Left hindlimb (tissue), 1 donor: ENCODE results near the gene TUBB6.

Experiments
- DNase-seq: peaks from one replicate; pipeline ENCODE4 v3.0.0-alpha.2; 2018

The TUBB6 gene

DNA sequence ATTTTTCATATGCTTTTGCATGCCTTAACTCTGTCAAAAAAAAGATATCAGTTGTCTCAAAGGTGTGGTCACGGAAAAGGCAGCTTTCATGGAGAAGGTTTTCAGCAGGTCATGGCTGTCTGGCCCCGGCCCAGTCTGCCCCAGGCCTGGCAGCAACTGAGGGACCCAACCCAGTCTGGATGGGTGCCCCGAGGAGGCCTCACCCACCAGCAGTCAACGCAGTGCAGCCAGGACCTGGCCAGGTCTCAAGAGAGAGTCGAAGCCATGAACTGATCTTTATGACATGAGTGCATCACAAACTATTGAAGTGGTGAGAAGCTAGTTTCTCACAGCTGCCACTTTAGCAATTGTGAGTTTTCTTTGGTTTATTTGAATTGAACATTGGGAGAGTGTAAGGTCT, 7.9 kb downstream of the TUBB6 start:
- no peak for DNase-seq

DNA sequence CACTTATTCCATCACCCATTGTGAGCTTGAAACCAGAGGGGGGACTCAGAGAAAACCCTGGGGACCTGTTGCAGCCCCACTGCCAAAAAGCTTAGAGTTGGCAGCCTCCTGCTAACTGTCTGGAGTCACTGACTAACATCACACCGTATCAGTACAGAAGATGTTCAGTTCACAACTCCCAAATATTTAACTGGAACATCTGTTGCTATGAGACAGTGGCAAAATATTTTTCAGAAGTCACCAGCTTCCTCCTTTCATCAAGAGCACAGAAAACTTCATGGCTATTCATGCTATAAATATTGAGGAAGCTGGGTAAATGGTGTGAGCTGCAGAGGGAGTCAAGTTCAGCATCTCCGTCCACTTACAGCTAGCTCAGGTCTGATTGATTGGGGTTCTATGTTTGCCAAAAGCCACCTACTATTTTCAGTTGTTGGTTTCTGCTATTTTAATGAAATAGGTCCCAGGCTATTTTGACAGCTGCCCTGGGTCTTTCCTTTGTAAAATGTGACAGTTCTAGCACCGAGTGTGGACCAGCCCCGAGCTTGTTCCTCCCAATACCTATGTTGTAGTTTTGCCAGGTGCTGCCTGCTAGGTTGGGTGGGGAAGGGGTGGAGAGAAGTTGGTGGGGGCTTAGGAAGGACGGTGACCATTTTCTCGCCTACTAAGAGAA, 9.8 kb downstream of the TUBB6 start:
- DNase-seq, result no peak

DNA sequence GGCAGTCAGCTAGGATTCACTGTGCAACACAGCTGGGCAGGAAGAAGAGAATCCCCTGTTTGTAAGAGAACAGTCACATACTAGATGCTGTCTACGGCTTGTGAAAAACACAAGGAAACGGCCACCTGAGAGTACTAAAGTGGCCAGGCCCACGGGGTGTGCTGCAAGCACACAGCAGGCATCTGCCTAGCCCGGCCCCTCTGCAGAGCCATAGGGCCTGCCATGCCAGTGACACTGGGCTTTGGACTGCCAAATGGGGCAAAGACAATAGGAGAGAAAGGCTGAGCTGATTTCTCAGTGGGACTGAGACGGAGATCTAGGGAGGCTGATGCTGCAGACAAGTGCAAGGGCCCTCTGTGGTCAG, 10.3 kb downstream of the TUBB6 start:
- no peak for DNase-seq

DNA sequence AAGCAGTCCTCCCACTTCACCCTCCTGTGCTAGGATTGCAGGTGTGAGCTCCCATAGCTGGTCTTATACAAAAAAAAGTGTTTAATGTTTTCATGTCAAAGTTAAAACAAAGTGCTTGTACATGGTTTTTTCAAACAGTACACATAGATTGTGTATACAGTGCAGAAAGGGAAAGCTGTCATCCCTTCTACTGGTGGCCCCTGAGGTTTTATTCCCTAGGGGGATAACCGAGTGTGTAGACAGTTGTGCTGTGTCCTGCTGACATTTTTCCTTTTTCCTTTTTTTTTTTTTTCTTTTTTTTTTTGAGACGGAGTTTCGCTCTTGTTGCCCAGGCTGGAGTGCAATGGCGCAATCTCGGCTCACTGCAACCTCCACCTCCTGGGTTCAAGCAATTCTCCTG, 10.8 kb downstream of the TUBB6 start:
- DNase-seq, result no peak

DNA sequence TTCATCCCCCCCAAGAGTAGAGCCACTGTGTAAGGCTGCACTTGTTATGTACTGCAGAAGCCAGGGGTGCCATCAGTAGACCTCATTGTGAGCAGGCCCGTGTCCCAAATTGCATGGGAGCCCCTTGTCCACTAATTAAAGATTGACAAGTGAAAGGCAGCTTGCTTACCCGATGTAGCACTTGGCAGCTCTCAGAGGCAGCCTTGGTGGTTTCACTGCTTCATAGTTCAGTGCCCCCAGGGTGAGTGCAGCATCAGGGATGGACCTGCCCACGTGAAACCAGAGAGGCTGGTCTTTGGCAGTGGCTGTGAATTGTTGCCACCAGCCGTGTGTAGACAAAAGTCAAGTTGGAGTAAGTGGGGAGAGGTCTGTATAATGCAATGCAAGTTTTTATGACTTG, 13.3 kb downstream of the TUBB6 start:
- no peak for DNase-seq

DNA sequence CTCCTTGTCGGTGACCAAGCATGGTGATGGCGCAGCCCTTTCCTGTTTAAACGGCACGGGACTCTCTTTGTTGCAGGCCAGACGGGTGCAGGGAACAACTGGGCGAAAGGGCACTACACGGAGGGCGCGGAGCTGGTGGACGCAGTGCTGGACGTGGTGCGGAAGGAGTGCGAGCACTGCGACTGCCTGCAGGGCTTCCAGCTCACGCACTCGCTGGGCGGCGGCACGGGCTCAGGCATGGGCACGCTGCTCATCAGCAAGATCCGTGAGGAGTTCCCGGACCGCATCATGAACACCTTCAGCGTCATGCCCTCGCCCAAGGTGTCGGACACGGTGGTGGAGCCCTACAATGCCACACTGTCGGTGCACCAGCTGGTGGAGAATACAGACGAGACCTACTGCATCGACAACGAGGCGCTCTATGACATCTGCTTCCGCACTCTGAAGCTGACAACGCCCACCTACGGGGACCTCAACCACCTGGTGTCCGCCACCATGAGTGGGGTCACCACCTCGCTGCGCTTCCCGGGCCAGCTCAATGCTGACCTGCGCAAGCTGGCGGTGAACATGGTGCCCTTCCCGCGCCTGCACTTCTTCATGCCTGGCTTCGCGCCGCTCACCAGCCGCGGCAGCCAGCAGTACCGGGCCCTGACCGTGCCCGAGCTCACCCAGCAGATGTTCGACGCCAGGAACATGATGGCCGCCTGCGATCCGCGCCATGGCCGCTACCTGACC, 17.1 kb downstream of the TUBB6 start:
- no peak for DNase-seq

DNA sequence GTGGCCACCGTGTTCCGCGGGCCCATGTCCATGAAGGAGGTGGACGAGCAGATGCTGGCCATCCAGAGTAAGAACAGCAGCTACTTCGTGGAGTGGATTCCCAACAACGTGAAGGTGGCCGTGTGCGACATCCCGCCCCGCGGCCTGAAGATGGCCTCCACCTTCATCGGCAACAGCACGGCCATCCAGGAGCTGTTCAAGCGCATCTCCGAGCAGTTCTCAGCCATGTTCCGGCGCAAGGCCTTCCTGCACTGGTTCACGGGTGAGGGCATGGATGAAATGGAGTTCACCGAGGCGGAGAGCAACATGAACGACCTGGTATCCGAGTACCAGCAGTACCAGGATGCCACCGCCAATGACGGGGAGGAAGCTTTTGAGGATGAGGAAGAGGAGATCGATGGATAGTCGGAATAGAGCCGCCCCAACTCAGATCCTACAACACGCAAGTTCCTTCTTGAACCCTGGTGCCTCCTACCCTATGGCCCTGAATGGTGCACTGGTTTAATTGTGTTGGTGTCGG, 17.7 kb downstream of the TUBB6 start:
- DNase-seq, result no peak

DNA sequence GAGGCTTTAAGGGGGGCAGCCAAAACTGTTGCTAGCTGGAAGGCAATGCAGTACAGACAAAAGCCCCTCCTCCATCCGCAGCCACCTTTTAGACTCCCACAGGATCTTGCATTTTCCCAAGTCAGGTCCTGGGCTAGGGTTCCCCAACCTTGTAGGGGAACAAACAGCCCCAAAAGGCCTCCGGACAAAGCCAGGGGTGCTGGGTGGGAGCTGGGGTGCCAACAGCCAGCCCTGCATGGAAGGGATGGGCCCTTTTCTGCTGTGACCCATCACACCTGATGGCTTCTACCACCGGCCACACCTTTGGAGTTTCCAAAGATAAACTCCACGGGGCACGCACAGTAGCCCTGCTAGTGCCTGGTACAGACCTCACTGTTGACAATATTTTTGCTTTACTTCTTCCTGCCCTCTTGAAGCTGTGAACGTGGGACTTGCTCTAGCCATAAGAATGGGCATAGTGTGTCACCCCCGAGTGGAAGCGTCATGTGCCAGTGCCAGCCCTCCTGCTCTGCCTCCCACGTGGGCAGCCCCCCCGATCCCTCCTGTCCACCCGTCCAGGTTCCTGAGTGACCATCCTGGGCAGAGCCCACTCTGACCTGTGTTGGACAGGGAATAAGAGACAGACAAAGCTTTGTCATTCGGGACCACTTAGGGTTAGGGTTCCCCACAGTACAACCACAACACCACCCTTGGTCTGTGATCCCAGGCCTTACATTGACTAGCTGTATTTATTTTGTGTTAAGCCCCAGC, 18.8 kb downstream of the TUBB6 start:
- DNase-seq, result no peak

DNA sequence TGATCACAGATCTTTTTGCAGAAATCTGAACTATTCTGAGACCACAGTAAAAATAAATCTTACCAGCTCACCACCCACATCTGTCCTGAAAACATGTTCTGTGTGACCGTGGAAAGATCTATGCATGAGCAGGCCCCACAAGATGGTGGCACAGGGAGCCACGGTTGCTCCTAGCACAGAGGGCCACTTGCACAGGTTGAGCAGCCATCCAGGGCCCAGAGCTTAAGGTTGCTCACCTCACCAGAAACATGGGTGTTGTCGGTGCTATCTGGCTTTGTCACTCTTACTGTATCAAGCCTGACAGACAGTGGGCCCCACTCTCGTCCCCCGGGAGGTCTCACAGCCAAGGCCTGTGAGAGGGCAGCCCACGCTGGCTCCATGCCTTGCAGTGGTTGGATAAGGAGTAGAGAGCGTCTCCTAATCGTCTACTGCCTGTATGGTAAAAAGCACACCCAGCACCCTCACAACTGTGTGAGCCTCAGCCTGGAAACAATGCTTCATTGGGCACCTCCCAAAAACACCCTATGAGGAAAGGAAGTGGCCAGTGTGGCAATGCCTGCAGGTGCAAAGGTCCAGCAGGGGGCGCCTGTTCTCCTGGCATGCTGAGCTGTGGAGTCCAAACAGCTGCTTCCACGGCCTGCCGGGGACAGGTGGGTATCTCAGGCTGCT, 19.6 kb downstream of the TUBB6 start:
- peak; percentile 68 for DNase-seq

DNA sequence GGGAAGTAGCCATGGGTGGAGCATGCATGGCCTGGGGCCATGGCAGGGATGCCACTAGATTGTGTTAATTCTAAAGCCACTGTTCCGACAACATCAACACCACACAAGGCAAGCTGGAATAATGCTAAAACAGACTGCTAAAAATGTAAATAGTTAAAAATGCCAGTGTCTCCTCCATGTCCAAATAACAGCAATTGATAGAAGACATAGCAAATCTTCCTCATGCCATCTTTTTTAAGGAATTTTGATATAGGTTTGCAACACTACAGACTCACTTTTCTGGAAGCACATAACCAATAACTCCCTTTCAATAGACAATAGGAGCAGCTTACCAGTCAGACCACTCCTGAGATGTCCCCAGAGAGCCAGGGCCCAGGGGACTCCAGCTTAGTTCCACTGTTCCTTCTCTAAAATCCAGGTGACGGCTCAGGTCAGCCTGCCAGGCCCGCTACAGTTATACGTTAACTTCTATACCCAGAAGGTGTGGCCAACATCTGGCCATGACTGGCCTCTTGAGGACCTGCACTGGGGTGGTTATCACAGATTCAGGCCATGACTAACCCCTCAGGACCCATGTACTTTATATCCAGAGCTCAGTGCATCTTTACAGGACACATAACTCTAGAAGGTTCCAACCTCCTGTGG, 20.3 kb downstream of the TUBB6 start:
- DNase-seq, result no peak

DNA sequence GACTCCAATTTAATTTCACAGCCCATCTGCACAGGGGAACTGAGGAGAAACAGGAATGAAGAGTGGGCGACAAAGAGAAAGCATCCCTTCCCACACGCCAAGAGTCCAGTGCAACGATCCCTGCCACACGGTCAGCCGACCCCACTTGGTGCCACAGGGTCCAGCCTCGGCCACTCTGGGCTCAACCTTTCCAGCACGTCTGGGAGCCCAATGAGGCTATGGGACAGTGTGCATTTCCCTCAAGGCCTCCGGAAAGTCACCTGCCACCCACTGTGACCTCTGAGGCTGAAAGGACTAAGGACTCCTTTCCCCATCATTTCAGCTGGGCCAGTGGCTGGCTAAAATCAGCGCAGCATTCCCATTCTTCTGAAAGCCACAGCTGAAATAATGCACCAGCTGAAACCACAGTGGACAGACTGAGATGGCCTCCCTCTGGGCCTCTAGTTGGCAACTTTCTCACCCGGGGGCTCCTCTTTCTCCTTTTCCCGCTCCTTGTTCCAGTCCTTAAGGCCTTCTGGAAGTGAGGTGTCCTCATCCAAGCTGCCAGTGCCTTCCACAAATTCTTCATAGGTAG, 21.2 kb downstream of the TUBB6 start:
- no peak for DNase-seq

DNA sequence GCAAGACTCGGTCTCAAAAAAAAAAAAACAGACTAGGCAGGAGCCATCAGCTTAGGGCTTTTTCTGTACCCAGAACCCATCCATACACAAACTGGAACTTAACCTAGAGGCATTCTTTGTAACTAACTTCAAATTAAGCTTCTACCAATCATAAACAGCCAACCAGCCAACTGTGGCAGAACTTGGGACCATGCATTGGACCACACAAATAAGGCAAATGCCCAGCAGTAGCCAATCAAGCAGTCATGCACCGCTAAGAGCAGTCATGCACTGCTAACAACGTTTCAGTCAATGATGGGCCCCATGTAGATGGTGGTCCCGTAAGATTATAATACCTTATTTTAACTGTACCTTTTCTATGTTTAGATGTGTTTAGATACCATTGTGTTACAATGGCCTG, 22.7 kb downstream of the TUBB6 start:
- no peak for DNase-seq

DNA sequence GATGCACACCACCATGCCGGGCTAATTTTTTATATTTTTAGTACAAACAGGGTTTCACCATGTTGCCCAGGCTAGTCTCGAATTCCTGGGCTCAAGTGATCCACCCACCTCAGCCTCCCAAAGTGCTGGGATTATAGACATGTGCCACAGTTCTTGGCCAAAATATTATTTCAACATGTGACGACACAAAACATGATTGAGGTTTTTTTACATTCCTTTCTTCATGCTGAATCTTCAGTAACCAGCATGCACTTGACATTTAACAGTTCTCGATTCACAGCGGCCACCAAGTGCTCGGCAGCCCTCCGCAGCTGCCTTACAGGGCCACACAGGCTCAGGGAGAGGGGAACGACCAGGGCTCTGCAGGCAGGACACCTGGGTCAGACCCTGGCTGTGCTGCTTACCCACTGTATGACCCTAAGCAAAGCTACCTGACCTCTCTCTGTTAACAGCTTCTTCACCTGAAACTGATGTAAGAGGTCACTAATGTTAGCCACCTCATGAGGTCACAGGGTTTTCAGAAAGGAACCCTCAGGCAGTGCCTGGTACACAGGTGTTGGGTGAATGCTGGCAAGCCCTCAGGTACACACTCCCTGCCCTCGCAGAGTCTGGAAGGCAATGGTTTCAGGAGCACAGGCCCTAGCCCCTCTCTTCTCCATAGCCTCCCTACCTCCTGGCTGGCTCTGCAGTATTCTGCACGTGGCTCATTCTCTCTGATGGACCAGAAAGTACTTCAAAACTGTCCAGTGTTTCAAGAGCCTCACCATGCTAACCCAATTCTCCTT, 25.7 kb downstream of the TUBB6 start:
- no peak for DNase-seq

DNA sequence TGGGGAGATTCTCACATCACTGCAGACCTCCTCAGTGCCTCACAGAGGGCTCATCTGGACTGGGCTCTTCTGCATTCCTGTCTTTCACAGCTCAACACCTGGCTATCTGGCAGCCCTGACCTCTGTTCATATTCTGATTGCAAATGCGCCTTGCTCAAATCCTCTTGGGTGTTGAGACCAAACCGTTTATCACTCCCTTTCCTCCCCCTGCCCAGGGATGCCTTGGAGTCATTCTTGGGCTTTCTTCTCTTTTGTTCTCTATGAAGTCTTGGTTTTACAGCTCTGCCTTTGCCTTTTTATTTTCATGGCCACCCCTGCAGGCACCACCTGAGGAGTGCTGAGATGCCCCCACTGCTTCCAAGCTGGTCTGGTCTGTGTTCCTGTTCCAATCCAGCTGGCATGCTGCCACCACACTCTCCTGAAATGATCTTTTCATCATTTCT, 26.3 kb downstream of the TUBB6 start:
- DNase-seq, result no peak

DNA sequence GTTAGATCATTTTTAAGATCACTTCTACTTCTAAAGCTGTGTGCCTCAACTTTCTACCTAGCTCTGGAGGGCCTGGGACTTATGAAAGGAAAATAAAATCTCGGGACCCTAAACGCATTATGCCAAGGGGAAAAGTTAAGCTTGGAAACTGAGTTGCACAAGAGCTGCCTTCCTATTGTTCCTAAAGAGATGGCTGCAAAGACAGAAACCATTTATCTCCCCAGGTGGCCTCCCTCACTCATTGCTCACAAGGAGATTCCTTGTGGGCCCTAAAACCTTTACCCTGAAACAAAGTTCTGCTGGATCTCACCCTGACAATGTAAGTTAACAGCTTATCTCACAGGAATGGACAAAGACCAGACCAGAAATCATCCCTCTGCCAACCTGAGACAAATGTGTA, 26.8 kb downstream of the TUBB6 start:
- DNase-seq, result no peak

DNA sequence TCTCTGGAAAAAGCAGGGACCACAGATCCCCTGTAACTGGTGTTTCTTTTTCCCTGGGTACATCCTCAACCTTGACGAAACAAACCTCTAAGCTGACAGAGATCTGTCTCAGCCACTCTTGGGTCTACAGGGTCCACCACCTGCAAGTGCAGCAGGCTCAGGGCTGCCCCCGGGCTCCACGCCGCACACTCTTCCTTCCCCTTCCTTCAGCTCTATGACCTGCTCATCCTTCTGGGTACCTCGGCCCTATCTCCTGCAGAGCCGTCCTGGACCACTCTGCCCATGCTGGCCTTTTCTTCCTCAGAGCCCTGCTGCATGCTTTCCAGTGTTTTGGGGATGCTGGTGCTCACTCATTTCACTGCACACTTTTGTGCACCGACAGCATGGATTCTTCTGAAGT, 27.5 kb downstream of the TUBB6 start:
- DNase-seq, result no peak

DNA sequence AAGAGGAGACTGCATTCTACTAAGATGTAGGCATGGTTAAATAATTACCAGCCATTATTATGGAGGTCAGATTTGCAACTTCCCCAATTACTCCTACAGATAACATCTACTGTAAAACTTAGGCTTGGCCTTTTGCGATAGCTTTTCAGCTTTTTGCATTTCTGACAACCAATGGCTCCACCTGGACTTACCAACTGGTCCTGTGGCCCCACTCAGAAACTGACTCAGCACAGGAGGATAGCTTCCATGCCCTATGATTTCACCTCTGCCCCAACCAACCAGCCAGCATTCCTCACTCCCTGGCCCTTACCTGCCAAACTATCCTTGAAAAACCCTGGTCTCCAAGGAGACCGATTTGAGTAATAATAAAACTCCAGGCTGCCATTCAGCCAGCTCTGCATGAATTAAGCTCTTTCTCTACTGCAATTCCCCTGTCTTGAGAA, 28.2 kb downstream of the TUBB6 start:
- DNase-seq, result no peak

DNA sequence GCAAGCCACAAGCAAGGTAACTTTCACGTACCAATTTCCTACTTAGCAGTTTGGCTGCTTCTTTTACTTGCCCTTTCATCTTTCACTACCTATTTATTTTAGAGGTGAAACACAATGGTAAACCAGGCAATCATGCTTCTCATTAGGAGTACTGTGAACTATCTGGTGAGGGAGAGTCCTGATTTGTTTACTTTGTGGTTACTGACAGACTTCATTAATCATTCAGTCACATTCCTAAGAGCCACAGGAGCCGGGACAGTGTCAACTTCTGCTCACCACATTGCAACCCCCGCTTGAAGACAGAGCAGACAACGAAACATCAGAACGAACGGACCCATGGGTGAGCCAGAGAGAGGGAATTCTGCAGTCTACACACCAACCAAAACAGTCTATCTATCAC, 28.8 kb downstream of the TUBB6 start:
- no peak for DNase-seq

DNA sequence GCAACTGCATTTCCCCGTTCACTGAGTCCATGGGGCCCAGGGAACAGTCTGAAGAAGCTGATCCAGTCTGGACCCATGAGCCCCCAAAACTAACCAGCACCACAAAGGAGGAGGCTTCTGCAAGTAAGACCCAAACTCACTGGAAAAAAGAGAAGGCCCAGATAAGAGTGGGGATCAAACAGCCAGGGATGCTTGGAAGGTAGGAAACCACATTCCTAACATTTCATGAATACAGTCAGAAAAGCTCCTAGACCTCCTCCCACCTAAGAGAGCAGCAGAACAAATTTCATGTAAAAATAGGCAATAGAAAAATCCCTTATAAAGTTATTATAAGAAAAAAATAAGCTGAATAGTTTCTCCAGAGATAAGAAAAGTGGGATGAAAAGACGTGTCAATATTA, 30.3 kb downstream of the TUBB6 start:
- no peak for DNase-seq

DNA sequence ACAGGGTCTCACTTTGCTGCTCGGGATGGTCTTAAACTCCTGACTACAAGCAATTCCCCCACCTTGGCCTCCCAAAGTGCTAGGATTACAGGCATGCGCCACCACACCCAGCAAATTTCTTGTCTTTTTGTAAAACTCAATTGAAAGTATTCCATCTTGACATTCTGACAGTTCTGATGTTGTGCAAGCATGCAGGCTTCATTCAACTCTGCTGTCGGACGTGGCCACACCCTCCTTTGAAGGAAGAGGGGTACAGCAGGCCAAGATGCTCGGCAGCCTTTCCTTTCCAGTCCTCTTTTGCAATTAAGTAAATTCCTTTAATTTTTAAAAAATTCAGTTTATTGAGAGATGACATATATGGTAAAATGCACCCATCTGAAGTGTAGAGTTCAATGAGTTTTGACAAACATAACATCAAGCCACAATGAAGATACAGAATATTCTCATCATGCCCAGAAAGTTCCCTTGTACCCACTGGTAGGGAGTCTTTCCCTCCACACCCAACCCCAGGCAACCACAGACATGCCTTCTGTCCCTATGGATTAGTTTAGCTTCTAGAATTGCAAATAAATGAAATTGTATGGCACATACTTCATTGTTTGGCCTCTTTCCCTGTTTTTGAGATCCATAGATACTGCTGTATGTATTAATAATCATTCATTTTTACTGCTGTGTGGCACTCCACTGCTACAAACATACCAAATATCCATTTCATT, 33.1 kb downstream of the TUBB6 start:
- DNase-seq, result no peak

DNA sequence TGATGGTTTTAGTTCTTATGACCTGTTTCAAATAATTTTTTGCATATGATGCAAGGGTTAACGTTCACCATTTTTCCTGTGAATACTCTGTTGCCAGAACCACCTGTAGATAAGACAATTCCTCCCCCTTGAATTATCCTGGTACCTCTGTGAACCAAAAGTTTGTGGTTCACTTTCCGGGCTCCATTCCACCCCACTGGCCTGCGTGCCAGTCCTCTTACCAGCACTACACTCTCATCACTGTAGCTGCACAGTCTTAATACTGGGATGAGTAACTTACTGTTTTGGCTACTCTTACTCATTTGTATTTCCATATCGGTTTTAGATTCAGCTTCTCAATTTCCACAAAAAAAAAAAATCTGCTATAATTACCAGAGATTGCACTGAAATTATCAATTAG, 34.6 kb downstream of the TUBB6 start:
- DNase-seq, result no peak
